ENCODE results near the gene SLCO3A1.
A peak's percentile ranks its signal among the peaks of the same experiment; 100 is the strongest.

The SLCO3A1 gene

DNA sequence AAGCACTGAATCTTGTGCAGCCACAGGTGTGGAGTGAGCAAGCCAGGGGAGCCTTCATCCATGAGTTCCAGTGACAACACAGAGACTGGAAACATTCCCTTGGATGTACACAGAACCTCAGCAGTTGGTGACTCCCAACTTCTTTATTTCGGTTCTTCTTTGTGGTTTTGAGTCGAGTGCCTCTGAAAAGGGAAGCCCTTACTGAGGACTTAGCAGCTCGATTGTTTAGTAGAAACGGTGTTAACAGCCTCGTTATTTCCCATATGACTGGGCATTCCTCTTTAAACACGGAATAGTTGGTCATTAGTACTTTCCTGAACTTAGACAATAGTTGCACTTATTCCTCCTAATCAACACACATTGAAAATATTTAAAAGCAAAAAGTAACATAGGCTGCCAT lies 7.7 kb downstream of the SLCO3A1 start:
- peak; percentile 88 to 98 (median 97) for DNase-seq

DNA sequence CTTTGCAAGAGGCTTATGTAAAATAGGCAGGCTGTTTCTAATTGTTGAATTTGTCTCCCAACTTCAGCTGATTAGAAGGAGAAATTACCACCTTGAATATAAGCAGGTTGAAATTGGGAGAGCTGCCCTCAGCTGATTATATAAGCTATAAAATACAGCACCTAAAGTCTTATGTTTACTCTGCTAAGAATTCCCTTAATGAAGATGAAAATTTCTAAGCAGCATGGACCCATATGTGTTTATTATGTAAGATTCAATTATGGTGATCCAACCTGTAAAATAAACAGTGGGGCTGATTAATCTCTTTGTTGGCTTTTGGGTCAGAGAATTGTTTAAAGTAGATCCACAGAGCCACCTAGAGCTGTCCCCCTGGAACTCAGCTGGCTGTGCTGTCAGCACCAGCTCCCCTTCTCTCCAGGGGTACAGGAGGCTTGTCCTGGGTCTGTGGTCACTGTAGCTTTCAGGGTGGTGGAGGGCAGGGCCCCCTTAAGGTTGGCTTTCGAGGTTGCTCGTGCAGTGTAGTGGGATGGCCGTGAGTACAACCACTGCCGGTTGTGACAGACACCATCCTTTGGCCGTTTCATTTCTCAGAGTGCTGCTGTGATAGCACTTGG lies 9.5 kb downstream of the SLCO3A1 start:
- no peak for DNase-seq

DNA sequence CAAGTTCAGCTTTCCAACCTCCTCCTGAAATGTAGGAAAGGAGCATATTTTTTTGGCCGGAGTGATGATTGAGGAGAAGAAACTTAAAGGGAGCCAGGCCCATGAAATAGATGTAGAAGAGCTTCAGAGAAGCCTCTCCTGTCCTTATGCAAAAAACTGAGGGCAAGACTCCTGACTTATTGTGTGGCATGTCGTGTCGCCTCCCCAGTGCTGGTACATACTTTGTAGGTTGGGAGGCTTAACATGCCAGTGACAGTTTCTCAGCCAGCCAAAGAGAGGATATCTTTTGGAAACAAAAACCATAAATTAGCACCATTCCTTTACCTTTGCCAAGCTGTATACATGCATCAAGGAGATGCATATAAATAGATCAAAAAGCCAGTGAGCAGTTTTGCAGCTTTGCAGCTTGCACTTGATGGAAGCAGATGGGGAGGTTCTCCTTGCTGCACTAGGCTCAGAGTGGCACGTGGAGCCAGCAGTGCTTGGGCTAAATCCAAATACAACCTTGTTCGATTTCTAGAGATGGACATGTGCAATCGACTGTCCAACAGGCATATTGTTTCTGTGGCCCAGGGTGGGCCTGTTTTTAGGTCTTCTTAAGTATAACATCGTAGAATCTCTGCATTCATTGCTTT lies 10.2 kb downstream of the SLCO3A1 start:
- DNase-seq = no peak

DNA sequence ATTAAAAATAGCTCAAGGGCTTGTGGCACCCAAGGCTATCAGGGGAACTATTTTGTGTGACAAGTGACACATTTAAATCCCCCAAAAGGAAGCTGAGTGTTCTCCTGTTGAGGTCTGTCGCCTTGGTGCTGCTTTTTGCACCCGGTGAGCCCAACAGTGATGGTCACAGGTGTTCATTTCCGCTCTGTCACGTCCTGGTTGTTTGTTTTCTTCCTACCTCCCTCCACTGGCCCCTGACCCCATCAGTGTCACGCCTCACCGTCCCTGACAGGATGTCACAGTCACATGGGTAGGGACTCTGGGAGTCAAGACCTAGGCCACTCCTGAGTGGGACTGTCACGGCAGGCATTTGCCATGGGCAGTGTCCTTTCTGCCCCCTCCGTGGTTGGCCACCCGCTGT lies 11.2 kb downstream of the SLCO3A1 start:
- DNase-seq = no peak

DNA sequence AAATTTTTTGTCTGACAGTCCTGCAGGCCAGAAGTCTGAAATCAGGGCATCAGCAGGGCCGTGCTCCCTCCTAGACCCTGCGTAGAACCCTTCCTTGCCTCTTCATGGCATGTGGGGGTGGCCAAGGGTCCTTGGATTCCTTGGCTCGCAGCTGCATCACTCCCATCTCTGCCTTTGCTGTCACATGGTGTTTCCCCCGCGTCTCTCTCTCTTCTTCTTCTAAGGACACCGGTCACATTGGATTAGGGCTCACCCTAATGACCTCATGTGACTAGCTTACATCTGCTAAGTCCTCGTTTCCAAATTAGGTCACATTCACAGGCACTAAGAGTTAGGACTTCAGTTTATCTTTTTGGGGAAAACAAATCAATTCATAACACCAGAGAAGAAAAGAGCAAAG lies 12.0 kb downstream of the SLCO3A1 start:
- DNase-seq = peak in 2 of 3 donors; percentile 44 to 45

DNA sequence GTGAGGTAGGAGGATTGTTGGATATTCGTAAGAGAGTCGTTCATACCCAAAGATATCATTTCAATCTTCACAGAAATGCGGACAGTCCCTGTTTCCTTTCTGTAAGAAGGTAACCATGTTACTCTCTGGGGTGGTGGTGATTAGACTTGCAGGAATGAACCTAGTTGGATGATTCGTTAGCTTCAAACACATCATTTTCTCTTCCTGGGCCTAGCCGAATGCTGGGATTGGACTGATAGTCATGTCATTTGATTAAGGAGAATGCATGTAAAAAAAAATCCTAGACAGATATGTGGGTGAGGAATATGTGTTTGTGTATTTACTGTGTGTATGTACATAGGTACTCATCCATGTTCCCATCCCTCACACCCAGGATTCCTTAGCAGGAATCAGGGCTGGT lies 12.4 kb downstream of the SLCO3A1 start:
- DNase-seq = peak in 2 of 3 donors; percentile 45 to 46

DNA sequence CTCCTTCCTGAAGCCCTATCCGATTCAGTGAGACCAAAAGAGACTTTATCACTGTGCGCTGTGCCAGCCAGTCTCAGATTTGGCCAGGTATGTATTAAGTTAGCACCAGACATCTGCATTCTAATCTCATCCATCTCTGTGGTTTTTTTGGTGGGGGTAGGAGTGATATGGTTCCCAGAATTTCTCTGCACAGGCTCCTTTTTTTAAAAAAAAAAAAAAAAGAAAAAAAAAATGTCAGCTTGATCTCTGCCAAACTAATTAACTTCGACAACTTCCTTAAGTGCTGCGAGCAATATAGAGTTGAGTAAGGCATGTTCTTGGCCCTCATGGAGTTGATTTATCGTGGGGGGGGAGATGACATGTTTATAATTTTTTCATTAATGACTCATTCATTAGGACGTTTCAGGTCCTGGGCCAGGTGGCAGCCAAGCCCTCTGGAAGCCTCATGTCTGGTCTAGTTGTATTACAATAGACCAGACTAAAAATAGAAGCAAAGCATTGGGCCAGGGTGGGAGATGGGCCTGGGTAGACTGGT lies 12.9 kb downstream of the SLCO3A1 start:
- DNase-seq = no peak

DNA sequence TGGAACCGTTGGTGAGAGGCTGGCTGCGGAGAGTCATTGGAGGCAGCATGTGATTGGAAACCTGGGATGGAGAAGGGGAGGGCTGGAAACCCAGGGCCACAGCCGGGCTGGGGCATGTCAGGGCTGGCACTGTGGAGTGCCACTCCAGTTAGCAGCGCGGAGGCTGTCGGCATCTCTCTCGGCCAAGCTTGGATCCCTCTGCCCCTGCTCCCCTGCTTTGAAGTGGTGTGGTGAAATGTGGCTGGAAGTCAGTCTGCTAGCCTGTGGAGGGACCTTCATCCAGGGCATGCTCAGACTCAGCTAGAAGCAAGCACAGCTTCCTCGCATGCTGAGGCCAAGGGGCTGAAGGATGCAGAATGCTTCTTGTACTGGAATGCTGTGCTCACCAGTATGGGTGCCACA lies 13.5 kb downstream of the SLCO3A1 start:
- DNase-seq = no peak

DNA sequence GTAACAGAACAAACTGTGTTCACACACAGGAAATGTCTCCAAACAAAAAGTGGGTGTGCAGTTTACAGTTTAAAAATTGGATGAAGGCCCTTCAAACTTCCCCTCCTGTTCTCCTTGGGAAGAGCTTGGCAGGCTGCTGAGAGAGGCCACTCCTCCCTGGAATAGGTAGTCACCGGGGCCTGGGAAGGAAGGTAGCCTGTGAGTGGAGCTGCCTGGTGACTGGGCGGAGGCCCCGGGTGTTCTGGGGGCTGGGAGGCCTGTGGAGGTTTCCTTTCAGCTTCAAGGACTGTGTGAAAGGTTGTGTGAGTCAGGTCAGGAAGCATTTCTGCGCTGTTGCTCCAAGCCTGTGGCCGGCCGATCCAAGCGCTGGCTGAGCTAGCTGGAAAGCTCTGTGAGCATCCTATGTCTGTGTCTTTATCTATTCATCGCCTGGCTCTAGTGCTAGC lies 14.1 kb downstream of the SLCO3A1 start:
- DNase-seq = peak; percentile 71 to 79 (median 75)

DNA sequence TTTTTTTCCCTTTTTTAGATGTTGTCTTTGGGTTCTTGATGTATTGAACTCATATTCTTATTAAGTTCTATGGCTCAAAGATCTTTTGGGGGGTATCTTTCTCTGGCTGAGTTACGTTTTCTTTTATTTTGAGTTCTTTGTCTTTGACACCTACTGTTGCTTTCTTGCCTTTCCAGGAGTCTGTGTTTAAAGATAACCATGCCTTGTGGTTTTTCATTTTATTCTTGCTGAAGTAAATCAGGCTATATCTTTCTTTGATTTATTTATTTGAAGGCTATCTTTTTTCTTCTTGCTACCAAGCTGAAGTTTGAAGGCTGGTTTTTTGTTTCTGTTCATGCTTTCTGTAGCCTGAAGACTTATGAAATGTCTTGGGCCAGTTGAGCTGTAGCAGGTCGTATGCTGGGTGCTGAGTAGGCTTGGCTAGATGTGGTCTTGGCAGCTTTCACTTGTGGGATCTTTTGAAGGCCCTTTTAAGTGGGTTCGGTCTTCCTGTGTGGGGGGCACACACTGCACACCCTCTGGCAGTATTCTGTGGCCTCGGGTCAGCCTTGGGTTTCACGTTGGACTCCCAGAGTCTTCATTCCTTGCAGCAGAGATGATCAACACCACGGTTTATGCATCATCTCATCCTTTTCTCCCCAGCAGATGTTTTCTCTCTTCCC lies 17.5 kb downstream of the SLCO3A1 start:
- no peak for DNase-seq

DNA sequence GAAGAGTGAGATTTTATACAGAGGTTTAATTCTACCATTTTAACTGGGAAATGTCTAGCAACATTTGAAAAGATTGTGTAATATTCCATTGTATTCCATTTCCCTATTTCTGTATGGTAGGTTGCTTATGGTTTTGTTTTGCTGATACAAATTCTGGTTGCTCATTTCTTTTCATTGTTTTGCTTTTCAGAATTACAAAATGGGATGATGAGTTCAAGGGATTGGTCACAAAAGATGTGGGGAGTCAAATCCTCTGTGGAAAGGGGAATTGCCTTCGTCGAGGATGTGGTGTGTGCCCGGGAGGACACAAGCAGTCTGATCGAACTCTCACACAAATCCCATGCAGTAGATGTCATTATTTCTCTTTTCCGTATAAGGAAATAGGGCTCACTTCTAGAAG lies 18.3 kb downstream of the SLCO3A1 start:
- peak; percentile 75 to 90 (median 84) for DNase-seq

DNA sequence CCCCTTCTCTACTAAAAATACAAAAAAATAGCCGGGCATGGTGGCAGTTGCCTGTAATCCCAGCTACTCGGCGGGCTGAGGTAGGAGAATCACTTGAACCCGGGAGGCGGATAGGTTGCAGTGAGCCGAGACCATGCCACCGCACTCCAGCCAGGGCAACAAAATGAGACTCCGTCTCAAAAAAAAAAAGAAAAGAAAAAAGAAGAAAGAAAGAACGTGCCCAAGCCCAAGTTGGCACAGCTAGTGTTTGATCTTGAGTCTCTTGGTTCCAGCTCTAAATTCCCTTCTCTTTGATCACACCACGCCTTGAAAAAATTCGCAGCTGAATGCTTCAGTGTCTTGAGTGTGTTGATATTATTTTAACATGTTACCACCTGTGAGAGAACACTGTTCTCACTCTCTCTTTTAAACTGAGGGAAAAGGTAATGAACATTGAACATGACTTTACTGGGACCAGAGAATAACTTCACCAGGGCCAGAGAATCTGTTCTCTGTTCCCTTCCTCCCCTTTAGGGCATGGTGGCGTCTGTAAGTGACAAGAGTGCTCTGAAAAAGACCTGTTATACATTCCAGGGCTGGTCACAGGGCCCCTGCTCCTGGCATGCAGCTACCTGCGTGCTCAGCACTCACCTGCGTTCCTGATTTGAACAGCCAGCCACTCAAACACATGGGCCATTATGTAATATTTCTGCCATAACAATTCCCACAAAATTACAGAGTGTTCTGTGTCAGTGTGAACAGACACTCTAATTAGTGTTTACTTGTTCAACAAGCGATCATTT lies 19.0 kb downstream of the SLCO3A1 start:
- no peak for DNase-seq

DNA sequence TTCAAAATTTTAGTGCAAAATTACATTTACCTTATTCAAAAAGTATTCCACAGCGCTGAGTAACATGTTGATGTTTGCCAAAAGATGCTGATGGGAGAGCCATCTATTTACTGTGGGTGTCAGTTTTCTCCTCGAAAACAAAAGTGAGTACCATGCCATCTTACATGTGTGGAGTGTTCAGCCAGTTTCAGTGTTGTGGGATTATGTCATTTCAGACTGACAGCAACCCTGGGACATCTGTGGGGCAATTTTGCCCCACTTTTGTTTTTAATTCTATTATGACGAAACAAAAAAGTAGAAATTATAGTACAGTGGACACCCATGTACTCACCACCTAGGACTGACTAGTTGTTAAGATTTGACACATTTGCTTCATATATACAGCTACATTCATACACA lies 19.6 kb downstream of the SLCO3A1 start:
- no peak for DNase-seq

DNA sequence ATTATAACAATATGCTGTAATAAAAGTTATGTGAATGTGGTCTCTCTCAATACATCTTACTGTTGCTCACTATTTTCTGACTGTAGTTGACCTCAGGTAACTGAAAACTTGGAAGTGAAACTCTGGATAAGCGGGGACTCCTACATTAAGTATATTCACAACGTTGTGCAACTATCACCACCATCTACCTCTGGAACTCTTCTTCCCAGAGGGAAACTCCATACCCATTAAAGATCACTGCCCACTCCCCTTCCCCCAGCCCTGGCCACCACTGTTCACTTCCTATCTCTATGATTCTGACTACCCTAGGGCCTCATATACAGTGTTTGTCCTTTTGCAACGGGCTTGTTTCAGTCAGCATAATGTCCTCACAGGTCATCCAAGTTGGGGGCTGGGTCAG lies 20.7 kb downstream of the SLCO3A1 start:
- peak; percentile 44 to 60 (median 45) for DNase-seq

DNA sequence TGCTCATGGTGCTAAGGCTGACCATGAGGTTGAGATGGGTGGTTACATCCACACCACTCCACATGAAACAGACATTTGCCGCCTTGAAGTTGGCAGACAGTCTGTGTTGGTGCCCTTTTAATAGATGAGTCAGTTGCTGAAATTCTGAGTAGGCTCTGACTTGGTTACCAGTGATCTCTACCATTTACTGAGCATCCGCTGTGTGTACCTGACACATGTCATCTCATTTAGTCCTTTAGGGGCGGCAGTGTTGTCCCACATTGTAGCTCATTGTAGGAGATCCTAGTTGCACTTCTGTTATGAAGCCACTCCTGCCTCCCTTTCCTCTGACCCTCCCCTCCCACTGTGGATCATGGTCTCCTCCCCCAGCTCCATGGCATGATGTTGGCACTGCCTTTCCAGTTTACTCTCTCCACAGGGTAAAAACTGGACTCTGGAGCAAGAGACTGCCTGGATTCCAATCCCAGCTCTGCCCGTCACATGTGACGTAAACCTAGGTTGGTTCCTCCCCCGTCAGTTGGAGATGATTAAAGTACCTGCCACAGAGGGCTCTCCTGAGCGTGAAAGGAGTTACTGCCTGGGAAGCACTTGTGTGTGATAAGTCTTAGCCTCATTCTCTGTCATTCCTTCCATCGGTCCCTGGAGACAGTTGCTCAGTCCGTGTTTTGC lies 21.6 kb downstream of the SLCO3A1 start:
- DNase-seq = no peak

DNA sequence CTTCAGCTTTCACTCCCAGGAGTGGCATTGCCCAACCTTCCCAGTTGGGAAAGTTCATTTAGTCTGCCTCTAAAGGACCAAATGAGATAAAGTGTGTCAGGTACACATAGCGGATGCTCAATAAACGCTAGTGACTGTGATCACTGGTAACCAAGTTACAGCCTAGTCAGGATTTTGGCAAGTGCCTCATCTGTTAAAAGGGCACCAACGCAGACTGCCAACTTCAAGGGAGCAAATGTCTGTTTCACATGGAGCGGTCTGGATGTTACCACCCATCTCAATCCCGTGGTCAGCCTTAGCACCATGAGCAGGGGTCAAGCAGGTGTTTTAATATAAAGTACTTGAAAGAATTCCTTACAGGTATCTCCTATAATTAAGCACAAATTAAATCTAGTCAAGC lies 22.7 kb downstream of the SLCO3A1 start:
- DNase-seq = no peak

DNA sequence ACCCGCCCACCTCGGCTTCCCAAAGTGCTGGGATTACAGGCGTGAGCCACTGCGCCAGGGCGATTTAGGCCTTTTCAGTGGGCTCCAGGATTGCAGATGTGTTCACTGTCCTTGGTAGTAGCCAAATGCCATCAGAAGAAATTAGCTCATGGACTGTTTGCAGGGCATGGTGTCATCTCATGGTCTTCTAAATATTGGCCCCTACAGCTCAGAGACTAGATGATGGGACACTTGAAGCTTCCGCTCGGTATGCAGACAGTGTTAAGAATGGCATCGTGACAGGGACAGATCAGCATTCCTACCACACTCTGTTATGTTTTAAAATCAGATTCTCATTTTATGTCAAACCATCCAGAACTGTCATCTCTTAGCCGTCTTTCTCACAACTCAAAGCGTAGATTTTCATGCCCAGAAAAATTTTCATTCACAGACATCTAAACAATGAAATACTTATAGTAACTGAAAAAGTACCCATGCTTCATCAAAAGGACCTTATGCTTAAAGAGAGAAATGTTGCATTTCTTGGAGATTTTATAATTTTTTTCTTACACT lies 24.9 kb downstream of the SLCO3A1 start:
- DNase-seq = no peak

DNA sequence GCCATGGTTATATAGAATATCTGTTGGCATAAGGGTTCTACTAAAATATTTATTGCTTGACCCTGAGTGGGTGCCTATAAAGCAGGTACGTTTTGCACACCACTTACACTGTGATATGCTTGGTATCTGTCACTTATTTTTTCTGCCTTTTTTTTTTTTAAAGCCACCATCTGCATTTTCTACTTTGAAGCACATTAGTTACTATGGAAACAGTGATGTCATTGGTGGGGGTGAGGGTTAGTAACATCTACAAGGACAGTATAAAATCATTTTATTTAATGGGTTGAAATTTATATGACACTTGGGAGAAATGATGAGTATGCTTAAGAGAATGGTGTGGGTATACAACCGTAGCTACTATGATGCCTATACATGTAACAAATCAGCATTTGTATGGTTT lies 25.6 kb downstream of the SLCO3A1 start:
- no peak for DNase-seq

DNA sequence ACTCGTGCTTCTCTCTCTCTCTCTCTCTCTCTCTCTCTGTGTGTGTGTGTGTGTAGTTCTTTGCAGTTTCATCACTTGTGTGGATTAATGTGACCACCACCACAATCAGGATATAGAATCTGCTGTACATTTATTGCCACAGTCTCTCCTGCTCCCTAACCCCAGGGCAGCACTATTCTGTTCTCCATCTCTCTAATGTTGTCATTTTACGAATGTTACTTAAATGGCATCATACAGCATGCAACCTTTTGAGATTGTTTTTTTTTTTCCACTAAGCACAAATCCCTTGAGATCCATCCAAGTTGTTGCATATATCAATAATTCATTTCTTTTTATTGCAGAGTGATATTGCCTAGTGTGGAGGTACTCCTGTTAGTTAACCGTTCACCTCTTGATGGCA lies 26.9 kb downstream of the SLCO3A1 start:
- no peak for DNase-seq

DNA sequence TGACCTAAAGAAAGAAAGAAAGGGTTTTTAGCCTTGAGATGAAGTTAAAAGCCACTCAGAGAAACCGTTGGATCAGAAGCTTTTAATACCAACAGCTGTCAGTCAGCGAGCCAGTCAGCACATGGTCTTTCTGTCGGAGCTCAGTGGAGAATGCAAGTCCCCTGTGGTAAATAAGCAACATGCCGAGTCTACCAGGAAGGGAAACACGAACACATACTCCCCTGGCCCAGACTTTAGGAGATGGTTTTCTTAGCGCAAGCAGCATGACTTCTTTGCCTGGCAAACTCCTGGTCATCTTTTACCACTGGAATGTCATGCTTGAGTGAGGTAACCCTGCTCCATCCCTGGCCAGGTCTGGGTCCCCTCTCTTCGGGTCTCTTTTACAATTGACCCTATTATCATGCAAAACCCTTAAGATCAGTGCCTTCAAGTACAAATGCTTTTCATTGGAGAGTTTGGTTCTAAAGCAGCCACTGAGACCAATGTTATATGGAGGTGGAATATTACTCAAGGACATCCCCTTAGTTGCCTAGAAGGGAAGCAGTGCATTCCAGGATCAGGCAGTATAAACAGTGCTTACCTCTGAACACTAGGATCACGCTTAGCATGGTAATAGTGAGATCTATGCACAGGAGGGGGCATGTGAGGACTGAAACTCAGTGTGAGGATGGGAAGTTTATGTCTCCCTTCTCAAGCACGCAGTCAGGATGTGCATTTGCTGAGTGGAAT lies 28.2 kb downstream of the SLCO3A1 start:
- DNase-seq = no peak

DNA sequence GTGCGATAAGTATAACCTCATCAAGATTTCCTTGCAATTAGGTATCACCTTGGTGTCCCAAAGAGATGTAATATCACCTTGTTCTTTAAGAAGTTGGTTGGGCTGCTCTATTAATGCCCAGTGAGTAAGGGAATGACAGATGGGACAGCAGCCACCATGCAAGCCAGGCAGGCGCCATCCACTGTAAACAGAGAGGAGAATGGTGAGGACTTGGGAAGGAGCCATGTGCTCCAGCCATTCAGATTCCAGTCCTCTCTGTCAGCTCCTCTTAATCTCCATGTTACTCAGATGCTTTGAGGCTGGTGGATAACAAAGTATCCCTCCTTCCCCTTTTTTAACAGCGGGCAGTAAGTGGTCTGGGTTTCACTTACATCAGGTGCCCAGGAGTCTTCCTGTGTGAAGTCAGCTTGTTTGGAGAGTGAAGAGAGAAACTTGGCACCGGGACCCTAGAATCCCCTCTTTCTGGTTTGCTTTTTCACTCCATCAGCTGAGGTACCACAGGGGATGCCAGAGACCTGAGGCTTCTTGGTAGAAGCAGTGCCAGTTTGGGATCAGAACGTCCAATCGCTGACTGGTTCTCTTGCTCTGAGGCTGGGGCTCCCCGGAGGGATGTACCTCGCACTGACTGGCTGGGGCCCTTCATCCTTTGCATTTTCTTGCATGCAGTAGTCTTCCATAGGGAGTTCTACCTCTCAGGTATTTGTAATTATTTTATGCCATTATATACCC lies 29.5 kb downstream of the SLCO3A1 start:
- DNase-seq = no peak
